ENCODE results near the gene NRG3.

NRG3 gene

DNA sequence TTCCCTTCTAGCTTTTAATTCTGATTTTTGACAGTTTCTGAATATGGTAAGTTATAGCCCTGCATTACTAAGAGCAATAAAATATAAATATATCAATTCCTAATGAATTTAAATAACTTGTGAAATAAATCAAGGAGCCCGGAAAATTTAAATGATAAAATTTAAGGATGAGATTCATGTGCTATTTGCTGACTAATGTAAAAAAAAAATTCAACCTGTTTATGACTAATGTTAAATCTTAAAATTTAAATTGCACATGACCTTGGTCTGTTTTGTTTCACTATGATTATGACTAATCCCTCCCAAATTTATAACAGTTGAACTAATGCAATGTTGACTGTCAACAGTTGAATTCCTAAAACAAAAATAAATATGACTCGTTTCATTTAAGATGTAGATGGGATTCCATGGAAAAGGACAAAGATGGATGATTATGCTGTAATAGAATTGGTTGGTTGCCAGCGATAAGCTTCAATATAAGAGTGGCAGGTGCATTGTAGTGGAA, 419.9 kb downstream of the NRG3 start:
- no peak for DNase-seq
- Histone ChIP-seq H3K4me3 (no peak overlapping the region), H3K27me3 (no peaks in the 10 kb centered on the region), H3K27ac (no peak overlapping the region), H3K4me1 (no peaks in the 10 kb centered on the region), H3K9me3 (no peaks in the 10 kb centered on the region), H3K36me3 (no peaks in the 10 kb centered on the region)
- intact Hi-C loops (cut with DNase I; ENCODE audit: low total_unique reads), result no loop called here
- TF ChIP-seq, protein P1, sequence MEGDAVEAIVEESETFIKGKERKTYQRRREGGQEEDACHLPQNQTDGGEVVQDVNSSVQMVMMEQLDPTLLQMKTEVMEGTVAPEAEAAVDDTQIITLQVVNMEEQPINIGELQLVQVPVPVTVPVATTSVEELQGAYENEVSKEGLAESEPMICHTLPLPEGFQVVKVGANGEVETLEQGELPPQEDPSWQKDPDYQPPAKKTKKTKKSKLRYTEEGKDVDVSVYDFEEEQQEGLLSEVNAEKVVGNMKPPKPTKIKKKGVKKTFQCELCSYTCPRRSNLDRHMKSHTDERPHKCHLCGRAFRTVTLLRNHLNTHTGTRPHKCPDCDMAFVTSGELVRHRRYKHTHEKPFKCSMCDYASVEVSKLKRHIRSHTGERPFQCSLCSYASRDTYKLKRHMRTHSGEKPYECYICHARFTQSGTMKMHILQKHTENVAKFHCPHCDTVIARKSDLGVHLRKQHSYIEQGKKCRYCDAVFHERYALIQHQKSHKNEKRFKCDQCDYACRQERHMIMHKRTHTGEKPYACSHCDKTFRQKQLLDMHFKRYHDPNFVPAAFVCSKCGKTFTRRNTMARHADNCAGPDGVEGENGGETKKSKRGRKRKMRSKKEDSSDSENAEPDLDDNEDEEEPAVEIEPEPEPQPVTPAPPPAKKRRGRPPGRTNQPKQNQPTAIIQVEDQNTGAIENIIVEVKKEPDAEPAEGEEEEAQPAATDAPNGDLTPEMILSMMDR (IDR thresholded peaks at IDR 0.05), result no peak

DNA sequence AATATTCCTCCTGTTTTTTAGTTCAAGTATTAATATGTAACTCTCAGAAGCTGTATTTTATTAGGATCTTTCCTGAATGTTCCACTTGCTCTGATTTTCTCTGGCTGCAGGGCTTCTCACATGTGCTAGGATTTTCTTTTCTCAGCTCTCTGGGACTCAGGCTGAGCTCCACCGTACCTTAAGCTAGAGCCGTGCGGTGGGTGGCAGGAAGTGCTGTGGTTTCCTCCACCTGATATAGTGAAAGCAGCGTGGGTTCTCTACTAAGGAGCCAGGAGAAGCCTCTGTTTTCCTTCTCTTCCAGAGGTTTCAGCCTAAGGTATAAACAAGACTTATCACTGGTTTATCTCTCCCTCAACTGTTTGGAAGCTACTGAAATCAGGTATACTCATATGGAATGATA, 433.6 kb downstream of the NRG3 start:
- intact Hi-C loops (cut with DNase I; ENCODE audit: low total_unique reads), result no loop called here
- no peak overlapping the region for H3K4me3 ChIP-seq
- DNase-seq, result no peak
- H3K4me1 ChIP-seq, result no peaks in the 10 kb centered on the region
- no peaks in the 10 kb centered on the region for H3K9me3 ChIP-seq
- H3K27me3 ChIP-seq, result no peaks in the 10 kb centered on the region
- no peaks in the 10 kb centered on the region for H3K36me3 ChIP-seq
- no peak overlapping the region for H3K27ac ChIP-seq
- TF ChIP-seq, protein P1 (IDR thresholded peaks at IDR 0.05), result no peak

DNA sequence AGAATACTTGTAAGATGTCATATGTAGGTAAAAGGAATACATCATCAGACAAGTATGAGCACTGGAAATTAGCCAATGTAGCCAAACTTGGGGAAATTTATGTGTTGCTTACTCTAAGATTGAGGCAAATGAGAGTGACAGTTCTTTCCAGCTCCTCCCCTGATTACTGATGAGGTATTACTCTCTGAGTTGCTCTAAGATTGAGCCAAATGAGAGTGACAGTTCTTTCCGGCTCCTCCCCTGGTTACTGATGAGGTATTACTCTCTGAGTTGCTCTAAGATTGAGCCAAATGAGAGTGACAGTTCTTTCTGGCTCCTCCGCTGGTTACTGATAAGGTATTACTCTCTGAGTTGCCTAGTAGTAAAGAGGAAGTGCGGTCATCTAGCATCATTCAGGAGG, 435.8 kb downstream of the NRG3 start:
- intact Hi-C loops (cut with DNase I; ENCODE audit: low total_unique reads), result no loop called here
- Histone ChIP-seq H3K27ac (no peak overlapping the region), H3K4me1 (no peaks in the 10 kb centered on the region), H3K4me3 (no peak overlapping the region), H3K9me3 (no peaks in the 10 kb centered on the region), H3K36me3 (no peaks in the 10 kb centered on the region), H3K27me3 (no peaks in the 10 kb centered on the region)
- DNase-seq, result no peak
- TF ChIP-seq, protein P1 (IDR thresholded peaks at IDR 0.05), result no peak

DNA sequence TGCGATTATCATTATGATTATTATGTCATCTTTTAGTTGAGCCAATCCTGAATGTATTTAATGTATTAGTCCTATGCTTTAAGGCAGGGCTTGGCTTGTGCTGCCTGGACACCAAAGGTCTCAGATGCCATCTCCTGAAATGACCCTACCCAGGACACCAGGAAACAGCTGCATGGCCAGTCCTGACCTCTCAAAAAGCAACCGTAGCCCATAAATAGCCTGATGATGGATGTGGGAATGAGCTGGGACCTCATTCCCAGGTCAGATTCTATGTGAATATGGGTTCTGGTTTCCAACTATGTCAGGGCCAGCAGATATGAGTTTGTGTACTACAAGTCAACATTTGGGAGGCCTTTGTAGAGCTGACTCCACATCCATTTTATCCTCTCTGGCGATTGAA, 438.4 kb downstream of the NRG3 start:
- no peaks in the 10 kb centered on the region for H3K9me3 ChIP-seq
- no peak overlapping the region for H3K27ac ChIP-seq
- TF ChIP-seq, protein P1 (IDR thresholded peaks at IDR 0.05), result no peak
- H3K36me3 ChIP-seq, result no peaks in the 10 kb centered on the region
- intact Hi-C loops (cut with DNase I; ENCODE audit: low total_unique reads), result no loop called here
- DNase-seq, result no peak
- H3K4me3 ChIP-seq, result no peak overlapping the region
- no peaks in the 10 kb centered on the region for H3K27me3 ChIP-seq
- no peaks in the 10 kb centered on the region for H3K4me1 ChIP-seq

DNA sequence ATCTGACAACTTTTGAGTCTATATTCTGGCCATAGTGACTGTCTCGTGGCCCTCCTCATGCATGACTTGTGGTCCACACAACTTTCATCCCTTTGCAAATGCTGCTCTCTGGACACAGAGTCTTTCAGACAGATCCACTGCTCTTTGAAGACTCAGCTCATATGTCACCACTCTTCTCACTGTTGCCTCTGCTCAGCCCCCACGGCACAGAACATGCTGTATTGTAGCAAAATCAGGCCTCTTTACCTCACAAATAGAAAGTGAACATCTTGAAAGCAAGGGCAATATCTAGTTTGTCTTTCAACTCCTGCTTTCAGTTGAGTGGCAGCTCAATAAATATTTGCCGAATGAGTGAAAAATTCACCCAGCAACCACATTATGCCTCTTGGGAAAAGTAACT, 443.5 kb downstream of the NRG3 start:
- Histone ChIP-seq H3K27me3 (no peaks in the 10 kb centered on the region), H3K4me1 (no peaks in the 10 kb centered on the region), H3K9me3 (no peaks in the 10 kb centered on the region), H3K4me3 (no peak overlapping the region), H3K27ac (no peak overlapping the region), H3K36me3 (no peaks in the 10 kb centered on the region)
- TF ChIP-seq, protein P1 (IDR thresholded peaks at IDR 0.05), result no peak
- intact Hi-C loops (cut with DNase I; ENCODE audit: low total_unique reads), result no loop called here
- DNase-seq, result no peak

DNA sequence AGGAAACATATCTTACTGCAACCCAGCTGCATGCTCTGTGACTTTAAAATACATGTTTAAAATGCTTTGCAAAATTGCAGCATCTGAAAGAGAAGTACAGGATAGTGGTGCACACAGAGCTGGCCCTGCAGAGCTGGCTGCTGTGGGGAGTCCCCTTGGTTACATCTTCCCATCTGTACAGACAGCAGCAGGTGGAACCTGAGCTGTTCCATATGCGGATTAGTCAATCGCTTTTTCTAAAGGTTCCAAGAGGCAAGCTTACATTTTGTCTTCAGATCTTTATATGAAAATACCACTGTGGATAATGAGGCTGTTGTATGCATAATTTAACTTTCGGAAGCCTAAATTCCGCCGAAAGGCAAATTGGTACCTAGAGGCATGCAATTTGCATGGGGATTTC, 444.1 kb downstream of the NRG3 start:
- intact Hi-C loops (cut with DNase I; ENCODE audit: low total_unique reads), result no loop called here
- no peak overlapping the region for H3K27ac ChIP-seq

More for the DNA sequence above, 444.1 kb downstream of the NRG3 start:
- H3K36me3 ChIP-seq, result no peaks in the 10 kb centered on the region
- TF ChIP-seq, protein P1 (IDR thresholded peaks at IDR 0.05), result no peak
- H3K4me1 ChIP-seq, result no peaks in the 10 kb centered on the region
- no peaks in the 10 kb centered on the region for H3K9me3 ChIP-seq
- no peak overlapping the region for H3K4me3 ChIP-seq
- no peak for DNase-seq
- H3K27me3 ChIP-seq, result no peaks in the 10 kb centered on the region

Measured in tibial artery (tissue), 4 donors.